ENCODE measurements around the gene IFRD2.

Gene IFRD2

DNA sequence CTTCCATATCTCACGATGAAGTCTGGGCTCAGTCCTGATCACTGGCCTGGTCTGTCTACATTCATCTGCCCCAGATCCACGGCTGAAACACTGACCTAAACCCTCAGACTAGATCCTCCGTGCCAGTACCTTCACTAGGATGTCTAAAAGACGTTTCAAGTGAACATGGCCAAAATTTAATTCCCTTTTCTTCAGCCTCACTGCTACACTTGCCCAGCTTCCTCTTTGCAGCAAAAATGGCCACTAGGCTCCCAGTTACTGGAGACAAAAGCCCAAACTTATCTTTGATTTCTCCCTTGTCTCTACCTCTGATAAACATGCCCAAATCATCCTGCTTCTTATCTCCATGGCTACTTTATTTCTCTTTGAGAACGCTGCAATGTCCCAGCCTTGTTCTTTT lies 46.7 kb upstream of the IFRD2 start:
- H3K27me3 ChIP-seq (ENCODE audit: insufficient read depth, low read length, poor library complexity) = peaks cover 10% of the 10 kb centered on the region

GRCh38 chr3:50337175-50337861 lies 45.1 kb upstream of the IFRD2 start:
- no peaks in the 10 kb centered on the region for H3K36me3 ChIP-seq (ENCODE audit: control insufficient read depth, insufficient read depth, low read length)
- no peaks in the 10 kb centered on the region for H3K4me1 ChIP-seq (ENCODE audit: control insufficient read depth, low read depth, low read length)
- H3K9ac ChIP-seq (ENCODE audit: low read length) = peak overlapping the region; percentile 89
- H3K23ac ChIP-seq (ENCODE audit: low read length) = peak overlapping the region; percentile 48
- H2BK15ac ChIP-seq (replicated peaks; ENCODE audit: low read depth) = no peak overlapping the region
- peak overlapping the region; percentile 41 for H3K18ac ChIP-seq (ENCODE audit: low read length)
- peak overlapping the region; percentile 82 for H3K27ac ChIP-seq (ENCODE audit: low read depth, low read length)
- no peak overlapping the region for H2BK120ac ChIP-seq (ENCODE audit: low read depth, low read length)
- peak overlapping the region; percentile 6 for H4K8ac ChIP-seq (ENCODE audit: low read depth, low read length)
- peak overlapping the region; percentile 84 for H3K4me2 ChIP-seq (ENCODE audit: low read length)
- H3K4me3 ChIP-seq (ENCODE audit: low read length) = peak overlapping the region; percentile 59
- peak overlapping the region; percentile 35 for H2BK5ac ChIP-seq (ENCODE audit: low read length)
- no CpG with 5 or more reads among the region's 79 CpGs for WGBS (ENCODE audit: extremely low coverage, insufficient coverage, low lambda C conversion rate)
- peak; percentile 99 for DNase-seq
- no peak overlapping the region for H4K5ac ChIP-seq (ENCODE audit: low read length)
- H3K27me3 ChIP-seq (ENCODE audit: insufficient read depth, low read length, poor library complexity) = peaks cover 10% of the 10 kb centered on the region
- H3K56ac ChIP-seq (ENCODE audit: low read length) = peak overlapping the region; percentile 95
- H3K4ac ChIP-seq (ENCODE audit: low read depth, low read length) = peak overlapping the region; percentile 44
- no peak overlapping the region for H2AK5ac ChIP-seq (ENCODE audit: low read length)
- H3K79me1 ChIP-seq (ENCODE audit: low read length) = peaks cover 17% of the 10 kb centered on the region
- H3K79me2 ChIP-seq (ENCODE audit: control insufficient read depth, insufficient read depth, low read length) = peaks cover 26% of the 10 kb centered on the region

More for the DNA sequence above, 46.7 kb upstream of the IFRD2 start:
- no peak overlapping the region for H3K4me2 ChIP-seq (ENCODE audit: low read length)
- H3K79me2 ChIP-seq (ENCODE audit: control insufficient read depth, insufficient read depth, low read length) = peaks cover 20% of the 10 kb centered on the region
- H3K36me3 ChIP-seq (ENCODE audit: control insufficient read depth, insufficient read depth, low read length) = no peaks in the 10 kb centered on the region
- no peak overlapping the region for H2BK120ac ChIP-seq (ENCODE audit: low read depth, low read length)
- no peak overlapping the region for H2BK15ac ChIP-seq (replicated peaks; ENCODE audit: low read depth)
- H2AK5ac ChIP-seq (ENCODE audit: low read length) = no peak overlapping the region
- H3K9ac ChIP-seq (ENCODE audit: low read length) = no peak overlapping the region
- DNase-seq = no peak
- no peak overlapping the region for H2BK5ac ChIP-seq (ENCODE audit: low read length)
- peak overlapping the region; percentile 12 for H3K56ac ChIP-seq (ENCODE audit: low read length)
- H3K23ac ChIP-seq (ENCODE audit: low read length) = no peak overlapping the region
- no peak overlapping the region for H3K18ac ChIP-seq (ENCODE audit: low read length)
- H4K5ac ChIP-seq (ENCODE audit: low read length) = no peak overlapping the region
- no peak overlapping the region for H3K4ac ChIP-seq (ENCODE audit: low read depth, low read length)
- no peaks in the 10 kb centered on the region for H3K4me1 ChIP-seq (ENCODE audit: control insufficient read depth, low read depth, low read length)
- no CpG with 5 or more reads among the region's 5 CpGs for WGBS (ENCODE audit: extremely low coverage, insufficient coverage, low lambda C conversion rate)
- H3K27ac ChIP-seq (ENCODE audit: low read depth, low read length) = no peak overlapping the region
- peaks cover 12% of the 10 kb centered on the region for H3K79me1 ChIP-seq (ENCODE audit: low read length)
- no peak overlapping the region for H3K4me3 ChIP-seq (ENCODE audit: low read length)
- no peak overlapping the region for H4K8ac ChIP-seq (ENCODE audit: low read depth, low read length)

DNA sequence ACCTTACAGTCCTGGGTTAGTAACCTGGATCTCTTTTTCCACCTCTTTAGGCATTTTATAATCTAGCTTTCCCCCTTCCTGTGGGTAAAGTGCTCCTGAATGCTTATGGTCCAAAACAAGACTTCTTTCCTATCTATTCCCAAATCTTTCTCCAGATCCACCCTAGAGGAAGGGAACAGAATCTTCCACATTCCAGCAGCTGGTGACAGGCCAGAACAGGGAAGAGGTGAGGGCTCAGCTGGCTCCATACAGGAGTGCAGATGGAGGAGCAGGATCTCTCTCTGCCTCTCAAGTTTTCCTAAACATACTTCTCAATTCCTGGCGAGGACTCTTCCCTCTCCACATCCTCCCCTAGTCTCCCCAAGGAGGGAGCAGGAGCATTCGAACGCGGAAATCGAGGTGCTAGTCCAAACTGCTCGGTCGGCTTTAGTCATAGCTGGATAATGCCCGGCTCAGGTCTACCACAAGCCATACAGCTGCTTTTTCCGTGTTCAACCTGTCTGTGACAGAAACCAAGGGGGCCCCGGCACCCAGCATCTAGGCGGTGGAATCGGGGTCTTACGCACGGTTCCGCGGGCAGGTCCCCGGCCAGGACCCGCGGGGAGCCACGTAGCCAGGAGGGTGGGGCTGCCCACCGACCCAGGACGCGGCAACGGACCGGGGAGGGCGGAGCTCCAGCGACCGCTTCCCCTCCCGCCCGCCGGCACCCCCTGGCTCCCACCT lies 44.4 kb upstream of the IFRD2 start:
- H2BK5ac ChIP-seq (ENCODE audit: low read length) = peak overlapping the region; percentile 35
- H3K4ac ChIP-seq (ENCODE audit: low read depth, low read length) = peak overlapping the region; percentile 82
- H3K4me3 ChIP-seq (ENCODE audit: low read length) = peak overlapping the region; percentile 59
- peak overlapping the region; percentile 41 for H3K18ac ChIP-seq (ENCODE audit: low read length)
- H4K8ac ChIP-seq (ENCODE audit: low read depth, low read length) = no peak overlapping the region
- H3K27me3 ChIP-seq (ENCODE audit: insufficient read depth, low read length, poor library complexity) = peaks cover 10% of the 10 kb centered on the region
- H3K79me2 ChIP-seq (ENCODE audit: control insufficient read depth, insufficient read depth, low read length) = peaks cover 26% of the 10 kb centered on the region
- no peak overlapping the region for H4K5ac ChIP-seq (ENCODE audit: low read length)
- peak overlapping the region; percentile 53 for H2AK5ac ChIP-seq (ENCODE audit: low read length)
- H2BK15ac ChIP-seq (replicated peaks; ENCODE audit: low read depth) = no peak overlapping the region
- H3K79me1 ChIP-seq (ENCODE audit: low read length) = peaks cover 17% of the 10 kb centered on the region
- H3K27ac ChIP-seq (ENCODE audit: low read depth, low read length) = peak overlapping the region; percentile 82
- H2BK120ac ChIP-seq (ENCODE audit: low read depth, low read length) = no peak overlapping the region
- DNase-seq = peak; percentile 70
- H3K23ac ChIP-seq (ENCODE audit: low read length) = no peak overlapping the region
- H3K56ac ChIP-seq (ENCODE audit: low read length) = peak overlapping the region; percentile 95
- no peaks in the 10 kb centered on the region for H3K4me1 ChIP-seq (ENCODE audit: control insufficient read depth, low read depth, low read length)
- WGBS (ENCODE audit: extremely low coverage, insufficient coverage, low lambda C conversion rate) = no CpG with 5 or more reads among the region's 31 CpGs
- H3K9ac ChIP-seq (ENCODE audit: low read length) = peak overlapping the region; percentile 89
- peaks cover 2% of the 10 kb centered on the region for H3K36me3 ChIP-seq (ENCODE audit: control insufficient read depth, insufficient read depth, low read length)
- peak overlapping the region; percentile 84 for H3K4me2 ChIP-seq (ENCODE audit: low read length)

- Histone ChIP-seq H2BK120ac (ENCODE audit: low read depth, low read length) (no peak overlapping the region), H3K4me1 (ENCODE audit: control insufficient read depth, low read depth, low read length) (no peaks in the 10 kb centered on the region), H3K18ac (ENCODE audit: low read length) (no peak overlapping the region), H2AK5ac (ENCODE audit: low read length) (no peak overlapping the region), H3K79me2 (ENCODE audit: control insufficient read depth, insufficient read depth, low read length) (peaks cover 26% of the 10 kb centered on the region), H3K56ac (ENCODE audit: low read length) (no peak overlapping the region), H3K79me1 (ENCODE audit: low read length) (peaks cover 18% of the 10 kb centered on the region), H3K27ac (ENCODE audit: low read depth, low read length) (no peak overlapping the region), H3K36me3 (ENCODE audit: control insufficient read depth, insufficient read depth, low read length) (peaks cover 7% of the 10 kb centered on the region), H3K27me3 (ENCODE audit: insufficient read depth, low read length, poor library complexity) (no peaks in the 10 kb centered on the region), H4K5ac (ENCODE audit: low read length) (no peak overlapping the region), H2BK15ac (replicated peaks; ENCODE audit: low read depth) (no peak overlapping the region), H3K4ac (ENCODE audit: low read depth, low read length) (no peak overlapping the region), H2BK5ac (ENCODE audit: low read length) (no peak overlapping the region), H3K4me2 (ENCODE audit: low read length) (no peak overlapping the region), H3K9ac (ENCODE audit: low read length) (no peak overlapping the region), H3K4me3 (ENCODE audit: low read length) (no peak overlapping the region), H4K8ac (ENCODE audit: low read depth, low read length) (no peak overlapping the region), H3K23ac (ENCODE audit: low read length) (no peak overlapping the region)
- DNase-seq = no peak
- WGBS (ENCODE audit: extremely low coverage, insufficient coverage, low lambda C conversion rate) = no CpG with 5 or more reads among the region's 5 CpGs
Measured at GRCh38 chr3:50334339-50335075, 42.3 kb upstream of the IFRD2 start.

DNA sequence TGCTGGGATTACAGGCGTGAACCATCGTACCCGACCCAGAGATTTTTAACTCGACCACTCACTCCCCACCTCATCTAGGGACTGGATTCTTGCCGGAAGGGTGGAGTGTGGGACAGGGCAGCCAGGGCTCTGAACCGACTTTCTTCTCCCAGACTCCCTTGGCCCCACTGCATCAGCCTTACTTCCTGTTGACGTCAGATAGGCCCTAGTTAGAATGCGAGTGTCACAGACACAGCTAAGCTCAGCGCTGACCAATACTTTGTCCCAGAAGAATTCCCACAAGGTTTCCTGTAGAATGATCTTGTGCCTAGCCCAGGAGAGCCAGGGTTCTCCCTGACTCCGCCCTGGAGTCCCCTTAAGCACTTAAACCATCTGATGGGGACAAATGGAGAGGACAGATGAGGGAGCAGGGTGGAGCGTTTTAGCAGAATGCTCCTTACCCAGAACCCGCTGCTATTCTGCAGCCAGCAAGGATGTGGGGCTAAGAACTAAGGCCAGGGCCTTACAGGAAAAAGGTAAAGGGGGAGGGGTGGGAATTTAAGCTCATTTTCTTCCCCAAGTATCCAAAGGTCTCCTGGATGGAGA lies 41.6 kb upstream of the IFRD2 start:
- WGBS (ENCODE audit: extremely low coverage, insufficient coverage, low lambda C conversion rate) = no CpG with 5 or more reads among the region's 12 CpGs
- H3K36me3 ChIP-seq (ENCODE audit: control insufficient read depth, insufficient read depth, low read length) = peaks cover 10% of the 10 kb centered on the region
- H3K4me3 ChIP-seq (ENCODE audit: low read length) = no peak overlapping the region
- DNase-seq = peak; percentile 37
- H3K79me2 ChIP-seq (ENCODE audit: control insufficient read depth, insufficient read depth, low read length) = peaks cover 26% of the 10 kb centered on the region
- no peak overlapping the region for H2BK5ac ChIP-seq (ENCODE audit: low read length)
- H3K27ac ChIP-seq (ENCODE audit: low read depth, low read length) = no peak overlapping the region
- no peaks in the 10 kb centered on the region for H3K27me3 ChIP-seq (ENCODE audit: insufficient read depth, low read length, poor library complexity)
- H3K4me2 ChIP-seq (ENCODE audit: low read length) = no peak overlapping the region
- no peak overlapping the region for H4K8ac ChIP-seq (ENCODE audit: low read depth, low read length)
- H2BK120ac ChIP-seq (ENCODE audit: low read depth, low read length) = no peak overlapping the region
- no peak overlapping the region for H3K56ac ChIP-seq (ENCODE audit: low read length)
- H4K5ac ChIP-seq (ENCODE audit: low read length) = no peak overlapping the region
- no peak overlapping the region for H2BK15ac ChIP-seq (replicated peaks; ENCODE audit: low read depth)
- H3K4ac ChIP-seq (ENCODE audit: low read depth, low read length) = no peak overlapping the region
- peak overlapping the region; percentile 4 for H3K9ac ChIP-seq (ENCODE audit: low read length)
- H3K79me1 ChIP-seq (ENCODE audit: low read length) = peaks cover 18% of the 10 kb centered on the region
- H3K23ac ChIP-seq (ENCODE audit: low read length) = no peak overlapping the region
- no peaks in the 10 kb centered on the region for H3K4me1 ChIP-seq (ENCODE audit: control insufficient read depth, low read depth, low read length)
- no peak overlapping the region for H3K18ac ChIP-seq (ENCODE audit: low read length)
- H2AK5ac ChIP-seq (ENCODE audit: low read length) = no peak overlapping the region

All from mesendoderm (in vitro differentiated cells).